ENCODE results near the gene KCTD6.

The KCTD6 gene

GRCh38 chr3:58529516-58530353, 37.8 kb downstream of the KCTD6 start:
- peaks cover 13% of the 10 kb centered on the region for H3K4me1 Mint-ChIP-seq
- H3K27ac Mint-ChIP-seq: no peak overlapping the region

DNA sequence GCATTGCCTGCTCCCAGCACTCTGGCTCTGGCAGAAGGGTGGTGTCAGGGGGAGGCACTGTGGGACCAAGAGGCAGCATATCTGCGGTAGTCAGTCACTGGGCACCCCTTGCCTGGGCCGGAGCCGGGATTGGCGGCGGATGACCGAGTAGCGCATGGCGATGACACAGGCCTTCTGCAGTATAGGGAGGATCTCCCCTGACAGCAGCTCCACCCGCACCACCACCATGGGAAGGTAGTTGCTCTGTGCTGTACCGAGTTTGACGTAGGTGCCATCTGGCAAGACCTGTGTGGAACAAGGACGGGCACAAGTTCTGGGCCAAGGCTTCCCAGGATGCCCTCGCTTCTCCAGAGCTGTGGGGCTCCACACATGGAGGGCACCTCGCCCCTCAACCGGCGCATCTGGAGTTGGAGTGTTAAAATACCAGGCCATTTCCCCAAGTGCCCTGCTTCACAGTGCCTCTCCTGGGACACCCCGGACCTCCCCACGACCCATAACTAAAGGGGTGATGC, 38.5 kb downstream of the KCTD6 start:
- H3K27me3 Mint-ChIP-seq: no peaks in the 10 kb centered on the region
- H3K4me3 Mint-ChIP-seq: no peak overlapping the region
- peaks cover 13% of the 10 kb centered on the region for H3K4me1 Mint-ChIP-seq
- H3K9me3 Mint-ChIP-seq: no peaks in the 10 kb centered on the region
- H3K36me3 Mint-ChIP-seq: no peaks in the 10 kb centered on the region
- H3K27ac Mint-ChIP-seq: no peak overlapping the region

More at GRCh38 chr3:58529516-58530353, 37.8 kb downstream of the KCTD6 start:
- H3K36me3 Mint-ChIP-seq: no peaks in the 10 kb centered on the region
- no peaks in the 10 kb centered on the region for H3K27me3 Mint-ChIP-seq
- no peaks in the 10 kb centered on the region for H3K9me3 Mint-ChIP-seq
- no peak overlapping the region for H3K4me3 Mint-ChIP-seq

- Mint-ChIP-seq H3K9me3 (no peaks in the 10 kb centered on the region), H3K27ac (no peak overlapping the region), H3K4me3 (no peak overlapping the region), H3K27me3 (no peaks in the 10 kb centered on the region), H3K36me3 (no peaks in the 10 kb centered on the region), H3K4me1 (peaks cover 13% of the 10 kb centered on the region)
Measured at GRCh38 chr3:58531555-58531954, 39.7 kb downstream of the KCTD6 start.

DNA sequence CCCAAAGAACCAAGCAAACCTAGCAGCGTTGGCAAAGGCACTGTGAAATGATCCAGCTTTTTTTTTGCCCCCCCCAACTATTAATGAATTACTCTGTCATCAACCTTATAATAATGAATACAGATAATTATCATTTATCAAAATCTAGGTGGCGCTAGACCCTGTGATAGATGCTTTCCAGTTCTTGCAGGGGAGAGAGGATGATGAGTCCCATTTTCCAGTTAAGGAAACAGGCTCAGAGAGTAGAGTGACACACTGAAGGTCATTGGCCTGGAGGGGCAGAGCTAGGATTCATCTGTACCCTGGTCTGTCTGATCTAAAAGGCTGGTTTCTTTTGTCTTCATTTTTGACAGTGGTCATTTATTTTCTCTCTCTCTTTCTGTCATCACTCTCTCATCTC, 40.1 kb downstream of the KCTD6 start:
- Mint-ChIP-seq H3K27ac (no peak overlapping the region), H3K9me3 (no peaks in the 10 kb centered on the region), H3K27me3 (no peaks in the 10 kb centered on the region), H3K4me1 (peaks cover 13% of the 10 kb centered on the region), H3K36me3 (no peaks in the 10 kb centered on the region), H3K4me3 (no peak overlapping the region)

DNA sequence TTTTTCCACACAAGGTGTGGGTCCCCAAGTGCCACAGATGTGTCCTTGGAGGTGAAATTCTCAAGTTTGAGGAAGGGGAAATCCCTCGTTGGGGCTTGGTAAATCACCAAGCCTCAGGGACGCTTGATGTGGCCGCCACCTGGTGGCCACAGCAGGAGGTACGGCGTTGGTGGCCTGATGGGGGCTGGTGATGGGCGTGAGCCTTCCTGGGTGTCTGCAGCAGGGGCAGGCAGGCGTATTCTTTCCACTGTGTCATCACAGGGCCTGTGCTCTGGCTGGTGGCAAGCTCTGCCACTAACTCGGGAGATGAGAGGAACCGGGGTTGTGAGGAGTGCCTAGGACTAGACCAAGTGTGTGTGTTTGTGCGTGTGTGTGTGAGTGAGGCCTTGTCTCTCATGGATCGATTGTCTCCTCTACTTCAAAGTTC, 40.9 kb downstream of the KCTD6 start:
- peaks cover 13% of the 10 kb centered on the region for H3K4me1 Mint-ChIP-seq
- H3K4me3 Mint-ChIP-seq: no peak overlapping the region
- no peaks in the 10 kb centered on the region for H3K9me3 Mint-ChIP-seq
- H3K27me3 Mint-ChIP-seq: no peaks in the 10 kb centered on the region
- no peaks in the 10 kb centered on the region for H3K36me3 Mint-ChIP-seq
- H3K27ac Mint-ChIP-seq: no peak overlapping the region

- H3K27me3 Mint-ChIP-seq: no peaks in the 10 kb centered on the region
- H3K4me3 Mint-ChIP-seq: no peak overlapping the region
- peaks cover 13% of the 10 kb centered on the region for H3K4me1 Mint-ChIP-seq
- no peaks in the 10 kb centered on the region for H3K9me3 Mint-ChIP-seq
- H3K36me3 Mint-ChIP-seq: no peaks in the 10 kb centered on the region
- H3K27ac Mint-ChIP-seq: no peak overlapping the region
Measured at GRCh38 chr3:58534592-58535494, 42.9 kb downstream of the KCTD6 start.

GRCh38 chr3:58535531-58536500, 43.9 kb downstream of the KCTD6 start:
- Mint-ChIP-seq H3K4me1 (peaks cover 13% of the 10 kb centered on the region), H3K36me3 (no peaks in the 10 kb centered on the region), H3K9me3 (no peaks in the 10 kb centered on the region), H3K4me3 (no peak overlapping the region), H3K27me3 (no peaks in the 10 kb centered on the region), H3K27ac (no peak overlapping the region)

- peaks cover 13% of the 10 kb centered on the region for H3K4me1 Mint-ChIP-seq
- H3K27me3 Mint-ChIP-seq: no peaks in the 10 kb centered on the region
- H3K27ac Mint-ChIP-seq: no peak within 1 kb of the TSS
Measured at GRCh38 chr3:58536501-58537411, 44.9 kb downstream of the KCTD6 start, which contains the start of gene ACOX2. TSS of gene ACOX2 (minus strand) at chr3:58537190. CDS start at chr3:58535106, 2,084 bp downstream.

DNA sequence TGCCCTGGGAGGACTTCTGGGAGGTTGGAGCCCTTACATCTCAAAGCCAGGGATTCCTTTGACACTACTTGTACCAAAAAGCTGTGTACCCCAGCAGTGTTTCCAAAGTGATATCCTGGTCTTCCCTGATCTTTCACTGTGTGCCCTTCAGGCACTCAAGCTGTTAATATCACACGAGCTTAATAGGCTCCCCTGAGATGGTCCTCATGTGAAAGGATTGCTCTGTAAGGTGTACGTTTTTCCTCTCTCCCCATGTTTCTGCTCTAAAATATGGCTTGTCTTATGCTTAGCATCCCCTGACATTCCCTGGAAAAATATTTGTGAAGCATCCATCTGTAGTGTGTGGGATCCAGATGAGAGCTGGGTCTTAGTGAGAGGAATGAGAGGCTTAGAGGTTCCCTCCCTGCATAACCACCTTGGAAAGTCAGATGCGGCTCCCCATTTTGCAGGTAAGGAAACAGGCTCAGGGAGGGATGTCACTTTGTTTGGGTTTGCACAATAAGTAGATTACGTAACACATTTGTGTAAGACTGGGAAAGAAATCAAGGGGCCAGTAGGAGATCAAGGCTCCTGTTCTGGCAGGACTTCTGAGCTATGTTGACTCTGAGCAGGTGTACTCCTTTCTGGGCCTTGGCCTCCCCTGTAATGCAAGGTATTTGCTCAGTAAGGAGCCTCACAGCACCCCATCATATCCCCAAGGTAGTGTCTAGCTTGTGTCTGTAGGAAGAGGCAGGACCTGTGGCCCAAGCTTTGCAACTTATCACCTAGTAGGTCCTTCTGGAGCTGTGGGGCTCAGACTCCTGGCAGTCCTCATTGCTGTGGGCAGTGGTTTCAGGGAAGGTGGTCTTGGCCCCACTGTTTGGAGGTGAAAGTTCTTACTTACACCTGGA, 45.8 kb downstream of the KCTD6 start:
- peaks cover 6% of the 10 kb centered on the region for H3K4me1 Mint-ChIP-seq
- no peaks in the 10 kb centered on the region for H3K36me3 Mint-ChIP-seq
- H3K27ac Mint-ChIP-seq: no peak overlapping the region
- no peak overlapping the region for H3K4me3 Mint-ChIP-seq
- H3K27me3 Mint-ChIP-seq: no peaks in the 10 kb centered on the region
- no peaks in the 10 kb centered on the region for H3K9me3 Mint-ChIP-seq

More at GRCh38 chr3:58536501-58537411, 44.9 kb downstream of the KCTD6 start, which contains the start of gene ACOX2:
- Mint-ChIP-seq H3K9me3 (no peaks in the 10 kb centered on the region), H3K36me3 (no peaks in the 10 kb centered on the region), H3K4me3 (no peak within 1 kb of the TSS)

- no peaks in the 10 kb centered on the region for H3K36me3 Mint-ChIP-seq
- no peaks in the 10 kb centered on the region for H3K27me3 Mint-ChIP-seq
- H3K9me3 Mint-ChIP-seq: no peaks in the 10 kb centered on the region
- H3K4me3 Mint-ChIP-seq: no peak overlapping the region
- H3K27ac Mint-ChIP-seq: no peak overlapping the region
- H3K4me1 Mint-ChIP-seq: no peaks in the 10 kb centered on the region
Measured at GRCh38 chr3:58539626-58540025, 47.7 kb downstream of the KCTD6 start.

GRCh38 chr3:58540176-58540858, 48.4 kb downstream of the KCTD6 start:
- no peaks in the 10 kb centered on the region for H3K9me3 Mint-ChIP-seq
- H3K4me3 Mint-ChIP-seq: no peak overlapping the region
- H3K4me1 Mint-ChIP-seq: no peaks in the 10 kb centered on the region
- H3K36me3 Mint-ChIP-seq: no peaks in the 10 kb centered on the region
- no peaks in the 10 kb centered on the region for H3K27me3 Mint-ChIP-seq
- no peak overlapping the region for H3K27ac Mint-ChIP-seq

DNA sequence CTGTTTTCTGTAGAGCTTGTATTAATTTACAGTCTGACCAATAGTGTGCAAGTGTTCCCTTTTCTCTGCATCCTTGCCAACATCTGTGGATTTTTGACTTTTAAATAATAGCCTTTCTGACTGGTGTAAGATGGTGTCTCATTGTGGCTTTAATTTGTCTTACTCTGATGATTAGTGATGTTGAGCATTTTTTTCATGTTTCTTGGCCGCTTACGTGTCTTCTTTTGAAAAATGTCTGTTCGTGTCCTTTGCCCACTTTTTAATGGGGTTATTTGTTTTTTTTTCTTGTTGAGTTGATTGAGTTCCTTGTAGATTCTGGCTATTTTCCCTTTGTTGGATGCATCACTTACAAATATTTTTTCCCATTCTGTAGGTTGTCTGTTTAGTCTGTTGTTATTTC, 52.6 kb downstream of the KCTD6 start:
- Mint-ChIP-seq H3K4me1 (no peaks in the 10 kb centered on the region), H3K9me3 (no peaks in the 10 kb centered on the region), H3K27ac (no peak overlapping the region), H3K27me3 (no peaks in the 10 kb centered on the region), H3K36me3 (no peaks in the 10 kb centered on the region), H3K4me3 (no peak overlapping the region)
